Cardiac muscle cell (in vitro differentiated cells and primary cell): ENCODE measurements around the gene FAM117A. TPM values are rescaled to one million over a fixed set of nuclear protein-coding genes. Genes with fewer than 3 reads are reported as not detected.

Experiments
- DNase-seq, 2 donors: peaks; one replicate each; pipeline versions ENCODE4 v3.0.0 to v3.0.0-alpha.2; 2010 to 2017; ENCODE audit warnings: low read depth in 1 of 2, low spot score in 1 of 2
- H3K27ac ChIP-seq: fragments of 200-600 bp; sonication (generic); 2 replicates; pipeline ENCODE4 v1.5.1; 2016
- H3K27me3 ChIP-seq: fragments of 200-600 bp; sonication (generic); 2 replicates; pipeline ENCODE4 v1.6.0; 2016; ENCODE audit warnings: control low read depth
- H3K36me3 ChIP-seq: fragments of 200-600 bp; sonication (generic); 2 replicates; pipeline ENCODE4 v1.5.1; 2016; ENCODE audit warnings: control low read depth
- H3K4me1 ChIP-seq: fragments of 200-600 bp; sonication (generic); 2 replicates; pipeline ENCODE4 v1.8.1; 2017; ENCODE audit warnings: low read depth, mild to moderate bottlenecking, mixed run types
- H3K4me3 ChIP-seq: fragments of 200-600 bp; sonication (generic); 2 replicates; pipeline ENCODE4 v1.5.1; 2016; ENCODE audit warnings: mild to moderate bottlenecking
- H3K9me3 ChIP-seq: fragments of 200-600 bp; sonication (generic); 2 replicates; pipeline ENCODE4 v1.5.1; 2017; ENCODE audit warnings: low read depth, mild to moderate bottlenecking, control low read depth
- CTCF ChIP-seq: IDR thresholded peaks from 2 replicates; pipeline ENCODE4 v1.5.1; 2012; ENCODE audit warnings: low read depth, mild to moderate bottlenecking, low read length
- polyA plus RNA-seq: library from polyadenylated mRNA; unstranded; fragments of >200 nt; fragmentation: Nextera tagmentation; extraction: Ambion mirVana; gene quantifications from 2 replicates; pipeline ENCODE4 v1.2.1, GENCODE V29; 2016
- total RNA-seq: library from RNA; depleted of rRNA; stranded (reverse); fragments of >200 nt; gene quantifications from 2 replicates; pipeline ENCODE4 v1.2.3, GENCODE V29; 2016

The FAM117A gene
- total and polyA plus RNA-seq, 2 experiments from 2014 or later: 21.8 to 30.9 TPM

DNA sequence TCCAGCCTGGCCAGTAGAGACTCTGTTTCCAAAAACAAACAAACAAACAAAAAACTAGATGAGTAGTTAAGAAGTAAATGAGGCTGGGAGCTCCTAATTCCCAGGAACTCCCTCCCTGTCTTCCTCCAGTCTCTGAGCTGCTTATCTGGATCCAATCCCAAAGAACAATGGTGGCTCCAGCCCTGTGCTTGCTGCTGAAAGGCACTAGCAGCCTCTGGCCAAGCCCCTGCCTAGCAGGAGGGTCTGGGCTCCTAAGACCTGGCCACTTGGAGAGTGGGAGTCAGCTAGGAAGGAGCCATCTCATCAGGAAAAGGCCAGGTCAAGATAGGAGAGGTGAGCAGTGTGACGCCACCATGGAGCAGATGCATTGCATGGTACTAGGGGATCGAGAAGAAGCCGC is 41.9 kb downstream of the FAM117A start:
- no peaks in the 10 kb centered on the region for H3K9me3 ChIP-seq
- TF ChIP-seq CTCF: no peak
- no peak for DNase-seq
- H3K4me1 ChIP-seq: peaks cover 9% of the 10 kb centered on the region
- peaks cover 24% of the 10 kb centered on the region for H3K36me3 ChIP-seq
- H3K27me3 ChIP-seq: no peaks in the 10 kb centered on the region
- no peak overlapping the region for H3K27ac ChIP-seq
- no peak overlapping the region for H3K4me3 ChIP-seq

GRCh38 chr17:49717371-49717861 is 46.5 kb downstream of the FAM117A start:
- peaks cover 11% of the 10 kb centered on the region for H3K4me1 ChIP-seq
- peaks cover 44% of the 10 kb centered on the region for H3K36me3 ChIP-seq
- H3K4me3 ChIP-seq: no peak overlapping the region
- H3K27ac ChIP-seq: no peak overlapping the region
- TF ChIP-seq CTCF: no peak
- no peak for DNase-seq
- H3K27me3 ChIP-seq: no peaks in the 10 kb centered on the region
- H3K9me3 ChIP-seq: no peaks in the 10 kb centered on the region

DNA sequence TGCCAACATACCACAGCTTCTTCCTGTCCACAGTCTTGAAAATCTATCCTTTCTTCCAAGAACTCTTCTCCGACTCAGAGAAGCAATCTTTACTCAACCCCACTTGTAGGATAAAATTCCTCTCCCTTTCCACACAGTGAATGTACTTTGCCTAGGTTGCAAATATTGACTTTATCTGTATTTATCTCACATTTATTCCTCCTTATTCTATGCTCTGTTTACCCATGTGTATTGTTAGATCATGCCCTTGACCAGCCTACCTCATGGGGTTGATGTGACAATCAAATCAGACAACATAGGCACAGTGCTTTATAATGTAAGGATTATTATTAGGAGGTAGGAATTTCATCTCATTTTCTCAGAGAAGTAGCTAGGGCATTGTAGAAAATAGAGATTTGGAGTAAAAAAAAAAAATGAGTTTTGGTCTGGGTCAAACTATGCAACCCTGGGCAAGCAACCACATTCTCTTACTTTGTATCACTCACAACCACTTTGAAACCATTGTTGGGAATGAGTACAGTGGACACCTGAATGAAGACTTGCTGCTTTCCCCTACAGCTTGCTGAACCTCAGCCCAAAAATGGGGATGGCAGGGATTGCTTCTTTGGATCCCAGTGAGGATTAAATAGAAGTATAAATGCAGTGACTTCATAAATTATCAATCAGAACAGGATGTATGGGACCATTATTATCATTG is 47.1 kb downstream of the FAM117A start:
- Histone ChIP-seq H3K27ac (peak overlapping the region; percentile 84), H3K4me3 (no peak overlapping the region), H3K36me3 (peaks cover 43% of the 10 kb centered on the region), H3K4me1 (peaks cover 11% of the 10 kb centered on the region), H3K9me3 (no peaks in the 10 kb centered on the region), H3K27me3 (no peaks in the 10 kb centered on the region)
- no peak for TF ChIP-seq CTCF
- DNase-seq: no peak

GRCh38 chr17:49715717-49716279 is 48.1 kb downstream of the FAM117A start:
- Histone ChIP-seq H3K36me3 (peaks cover 43% of the 10 kb centered on the region), H3K27me3 (no peaks in the 10 kb centered on the region), H3K4me1 (peaks cover 11% of the 10 kb centered on the region), H3K27ac (peak overlapping the region; percentile 84), H3K9me3 (no peaks in the 10 kb centered on the region), H3K4me3 (no peak overlapping the region)
- no peak for DNase-seq
- TF ChIP-seq CTCF: no peak

- TF ChIP-seq CTCF: no peak
- Histone ChIP-seq H3K27me3 (no peaks in the 10 kb centered on the region), H3K36me3 (peaks cover 42% of the 10 kb centered on the region), H3K27ac (peak overlapping the region; percentile 84), H3K4me3 (no peak overlapping the region), H3K9me3 (no peaks in the 10 kb centered on the region), H3K4me1 (peaks cover 11% of the 10 kb centered on the region)
- no peak for DNase-seq
These were observed 48.7 kb downstream of the FAM117A start for GRCh38 chr17:49715216-49715615.
